Breast epithelium (tissue), 4 donors: Measurements from ENCODE around the gene BBOX1. TPM values are rescaled to one million over a fixed set of nuclear protein-coding genes. Genes with fewer than 3 reads are reported as not detected.

ENCODE experiments used
- DNase-seq, 2 donors: peaks; one replicate each; pipeline ENCODE4 v3.0.0-alpha.2; 2019; ENCODE audit warnings: low spot score in 2 of 2
- H3K27ac ChIP-seq, 2 donors: fragments of 200-600 bp; sonication (generic) in 1 of 2; one replicate each; pipeline ENCODE4 v1.5.1; 2016 to 2019; ENCODE audit warnings: mild to moderate bottlenecking in 1 of 2
- H3K27me3 ChIP-seq, 2 donors: fragments of 200-600 bp; sonication (generic) in 1 of 2; one replicate each; pipeline versions ENCODE4 v1.5.1 to v1.6.0; 2017 to 2019; ENCODE audit warnings: control low read depth in 1 of 2, mild to moderate bottlenecking in 1 of 2
- H3K36me3 ChIP-seq: fragments of 200-600 bp; one replicate; pipeline ENCODE4 v1.5.1; 2019
- H3K4me1 ChIP-seq, 2 donors: fragments of 200-600 bp; sonication (generic); one replicate each; pipeline ENCODE4 v1.5.1; 2016 to 2019; ENCODE audit warnings: control low read depth in 1 of 2
- H3K4me3 ChIP-seq, 3 donors: fragments of 200-600 bp; sonication (generic); 1 replicate in 2 of 3; 2 replicates in 1 of 3; pipeline ENCODE4 v1.5.1; 2016 to 2019; ENCODE audit warnings: mild to moderate bottlenecking in 3 of 3, moderate library complexity in 2 of 3
- H3K9me3 ChIP-seq, 2 donors: fragments of 200-600 bp; sonication (generic) in 1 of 2; one replicate each; pipeline ENCODE4 v1.5.1; 2016 to 2019; ENCODE audit warnings: control low read depth in 1 of 2
- CTCF ChIP-seq, 3 donors: fragments of 450-650 bp; IDR thresholded peaks; one replicate each; pipeline ENCODE4 v1.5.1; 2016 to 2017; ENCODE audit warnings: antibody characterized with exemption in 3 of 3, mild to moderate bottlenecking in 3 of 3, moderate library complexity in 3 of 3
- POLR2A ChIP-seq: fragments of 450-650 bp; IDR thresholded peaks from one replicate; pipeline ENCODE4 v1.6.1; 2016; ENCODE audit warnings: antibody characterized with exemption, mild to moderate bottlenecking, moderate library complexity
- POLR2AphosphoS5 ChIP-seq, 3 donors: sonication (generic); formaldehyde crosslinking; IDR thresholded peaks; one replicate each; pipeline ENCODE4 v1.6.1; 2017; ENCODE audit warnings: antibody characterized with exemption in 3 of 3
- intact Hi-C: fragments of 100-400 bp; cut with DNase I; formaldehyde crosslinking; loops from one replicate; pipeline ENCODE4 v1.15.1; 2023; ENCODE audit warnings: low total_unique reads
- total RNA-seq, 3 donors: library from RNA; depleted of rRNA; stranded (reverse); fragments of >200 nt; gene quantifications; one replicate each; pipeline ENCODE4 v1.1.0, GENCODE V29; 2016

BBOX1 gene
- total RNA-seq, 3 donors from 2014 or later = 14.4 to 61.0 TPM; not detected in 1

GRCh38 chr11:27057091-27057780 lies 16.6 kb downstream of the BBOX1 start:
- Histone ChIP-seq H3K9me3 (peaks cover 0 to 4% of the 10 kb centered on the region in 2 donors), H3K4me1 (peaks cover 0 to 3% of the 10 kb centered on the region in 2 donors), H3K4me3 (no peak overlapping the region), H3K27ac (no peak overlapping the region), H3K27me3 (no peaks in the 10 kb centered on the region), H3K36me3 (peaks cover 5% of the 10 kb centered on the region)
- intact Hi-C loops = no loop called here
- no peak for TF ChIP-seq POLR2A
- TF ChIP-seq CTCF (IDR thresholded peaks at IDR 0.05) = no peak
- no peak for TF ChIP-seq POLR2AphosphoS5 (IDR thresholded peaks at IDR 0.05)
- DNase-seq = no peak

- DNase-seq = no peak
- Histone ChIP-seq H3K27ac (no peak overlapping the region), H3K4me3 (no peak overlapping the region), H3K36me3 (peaks cover 5% of the 10 kb centered on the region), H3K27me3 (no peaks in the 10 kb centered on the region), H3K9me3 (peaks cover 0 to 4% of the 10 kb centered on the region in 2 donors), H3K4me1 (peaks cover 0 to 3% of the 10 kb centered on the region in 2 donors)
- TF ChIP-seq POLR2A (no peak), CTCF (IDR thresholded peaks at IDR 0.05) (no peak), POLR2AphosphoS5 (IDR thresholded peaks at IDR 0.05) (no peak)
- intact Hi-C loops = no loop called here
Measured at GRCh38 chr11:27058456-27058855, 17.8 kb downstream of the BBOX1 start.

- Histone ChIP-seq H3K27me3 (no peaks in the 10 kb centered on the region), H3K27ac (no peak overlapping the region), H3K4me3 (no peak overlapping the region), H3K9me3 (peaks cover 0 to 4% of the 10 kb centered on the region in 2 donors), H3K36me3 (peaks cover 5% of the 10 kb centered on the region), H3K4me1 (peaks cover 0 to 3% of the 10 kb centered on the region in 2 donors)
- intact Hi-C loops = no loop called here
- no peak for TF ChIP-seq POLR2A
- TF ChIP-seq CTCF (IDR thresholded peaks at IDR 0.05) = no peak
- TF ChIP-seq POLR2AphosphoS5 (IDR thresholded peaks at IDR 0.05) = no peak
- DNase-seq = no peak
Measured at GRCh38 chr11:27059431-27059830, 18.8 kb downstream of the BBOX1 start.

- peaks cover 5% of the 10 kb centered on the region for H3K36me3 ChIP-seq
- no peaks in the 10 kb centered on the region for H3K27me3 ChIP-seq
- H3K27ac ChIP-seq = no peak overlapping the region
- H3K4me1 ChIP-seq = peaks cover 0 to 3% of the 10 kb centered on the region in 2 donors
- DNase-seq = no peak
- H3K4me3 ChIP-seq = no peak overlapping the region
- intact Hi-C loops = no loop called here
- H3K9me3 ChIP-seq = peaks cover 0 to 4% of the 10 kb centered on the region in 2 donors
- TF ChIP-seq CTCF (IDR thresholded peaks at IDR 0.05) (no peak), POLR2A (no peak), POLR2AphosphoS5 (IDR thresholded peaks at IDR 0.05) (no peak)
Measured at GRCh38 chr11:27060816-27061460, 20.3 kb downstream of the BBOX1 start.

GRCh38 chr11:27061461-27061821 lies 20.8 kb downstream of the BBOX1 start:
- Histone ChIP-seq H3K4me3 (no peak overlapping the region), H3K27ac (no peak overlapping the region), H3K4me1 (peaks cover 0 to 3% of the 10 kb centered on the region in 2 donors), H3K27me3 (no peaks in the 10 kb centered on the region), H3K36me3 (peaks cover 5% of the 10 kb centered on the region), H3K9me3 (peaks cover 0 to 4% of the 10 kb centered on the region in 2 donors)
- DNase-seq = no peak
- no peak for TF ChIP-seq POLR2A
- no peak for TF ChIP-seq CTCF (IDR thresholded peaks at IDR 0.05)
- no peak for TF ChIP-seq POLR2AphosphoS5 (IDR thresholded peaks at IDR 0.05)
- intact Hi-C loops = no loop called here
